ENCODE results near the gene WWTR1.

DNA sequence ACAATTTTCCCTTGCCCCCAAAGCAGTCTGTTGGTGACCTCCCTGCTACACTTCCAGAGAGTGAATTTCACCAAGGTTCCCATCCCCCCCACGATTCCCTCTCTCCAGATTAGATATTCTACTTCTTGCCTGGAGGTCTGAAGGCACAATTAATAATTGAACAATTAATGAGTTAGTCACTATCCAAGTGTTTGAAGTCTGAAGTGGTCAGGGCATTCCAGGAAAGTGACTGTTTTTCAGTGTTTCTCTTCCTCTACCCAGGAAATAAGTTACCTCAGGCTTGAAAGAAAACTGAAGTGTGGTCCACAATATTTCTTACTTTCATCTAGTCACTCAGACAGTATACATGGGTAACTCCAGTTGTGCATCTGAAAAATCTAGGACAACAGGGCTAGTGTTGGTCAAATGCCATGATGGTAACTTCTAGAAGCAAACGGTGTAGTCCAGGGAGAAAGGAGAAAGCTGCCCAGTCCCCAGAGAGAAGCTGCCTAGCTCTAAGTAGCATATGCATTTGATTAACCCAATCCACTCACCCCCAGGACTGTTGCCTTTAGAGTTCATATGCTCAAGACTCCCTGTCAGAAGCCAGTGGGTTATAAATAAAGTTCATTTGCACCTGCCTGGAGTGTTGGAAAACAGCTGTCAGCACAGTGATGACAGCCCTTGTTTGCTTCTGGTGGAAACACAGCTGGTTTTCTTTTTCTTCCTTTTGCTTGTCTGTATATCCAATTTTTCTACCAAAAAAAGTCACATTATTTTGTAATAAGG lies 185.6 kb downstream of the WWTR1 start:
- TF ChIP-seq, protein P1, sequence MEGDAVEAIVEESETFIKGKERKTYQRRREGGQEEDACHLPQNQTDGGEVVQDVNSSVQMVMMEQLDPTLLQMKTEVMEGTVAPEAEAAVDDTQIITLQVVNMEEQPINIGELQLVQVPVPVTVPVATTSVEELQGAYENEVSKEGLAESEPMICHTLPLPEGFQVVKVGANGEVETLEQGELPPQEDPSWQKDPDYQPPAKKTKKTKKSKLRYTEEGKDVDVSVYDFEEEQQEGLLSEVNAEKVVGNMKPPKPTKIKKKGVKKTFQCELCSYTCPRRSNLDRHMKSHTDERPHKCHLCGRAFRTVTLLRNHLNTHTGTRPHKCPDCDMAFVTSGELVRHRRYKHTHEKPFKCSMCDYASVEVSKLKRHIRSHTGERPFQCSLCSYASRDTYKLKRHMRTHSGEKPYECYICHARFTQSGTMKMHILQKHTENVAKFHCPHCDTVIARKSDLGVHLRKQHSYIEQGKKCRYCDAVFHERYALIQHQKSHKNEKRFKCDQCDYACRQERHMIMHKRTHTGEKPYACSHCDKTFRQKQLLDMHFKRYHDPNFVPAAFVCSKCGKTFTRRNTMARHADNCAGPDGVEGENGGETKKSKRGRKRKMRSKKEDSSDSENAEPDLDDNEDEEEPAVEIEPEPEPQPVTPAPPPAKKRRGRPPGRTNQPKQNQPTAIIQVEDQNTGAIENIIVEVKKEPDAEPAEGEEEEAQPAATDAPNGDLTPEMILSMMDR (conservative IDR thresholded peaks at IDR 0.05 in 1 of 2, IDR thresholded peaks at IDR 0.05 in 1 of 2; ENCODE audit: extremely low read depth in 1 of 2, insufficient read depth in 1 of 2, low read depth in 1 of 2, low read length in 2 of 2), result no peak
- TF ChIP-seq EZH2 (IDR thresholded peaks at IDR 0.05; ENCODE audit: borderline replicate concordance, low read length), result no peak

Data from mammary epithelial cell (primary cell).